ENCODE results near the gene MIA. TPM values are rescaled to one million over a fixed set of nuclear protein-coding genes. Genes with fewer than 3 reads are reported as not detected.

Gene MIA
- total and polyA plus RNA-seq, 2 of the 8 experiments (the other 6 are each of a cell fraction or from before 2014, with no cell fraction given): not detected

- Histone ChIP-seq H2AK5ac (ENCODE audit: low read depth, low read length) (peak overlapping the region; percentile 70; the same call in 1 of the 2 replicates), H2BK5ac (ENCODE audit: low read depth, low read length) (peak overlapping the region; percentile 66), H4K91ac (replicated peaks; ENCODE audit: insufficient read length, low read length) (no peak overlapping the region), H3K14ac (ENCODE audit: insufficient read length) (no peak overlapping the region), H3K23me2 (ENCODE audit: low read depth, low read length) (peaks cover 6% of the 10 kb centered on the region; the same call in 1 of the 2 replicates), H2BK20ac (ENCODE audit: low read length) (no peak overlapping the region), H3K27me3 (replicated peaks in 1 of 4; ENCODE audit: control insufficient read depth in 3 of 4, extremely low read depth in 1 of 4, insufficient read depth in 3 of 4, low read length in 3 of 4) (no peaks in the 10 kb centered on the region), H3K27ac (ENCODE audit: low read depth, low read length) (peak overlapping the region; percentile 55; the same call in 1 of the 2 replicates), H3K4ac (replicated peaks; ENCODE audit: insufficient read length, low read depth, low read length) (no peak overlapping the region), H4K20me1 (replicated peaks in 1 of 2; ENCODE audit: control insufficient read depth in 1 of 2, insufficient read depth in 2 of 2, low read length in 2 of 2) (peaks cover 42 to 63% of the 10 kb centered on the region in 2 experiments), H2AFZ (ENCODE audit: low read length) (no peak overlapping the region), H3K9ac (replicated peaks in 1 of 4; ENCODE audit: extremely low read depth in 1 of 4, low read depth in 3 of 4, low read length in 3 of 4) (peak overlapping the region in 2 of 4 experiments; percentile 14 to 20; a peak in 4 of 7 replicates), H3K36me3 (ENCODE audit: control insufficient read depth in 2 of 4, insufficient read depth in 4 of 4, low read length in 3 of 4) (peaks cover 6 to 49% (median 15%) of the 10 kb centered on the region in 4 experiments; a peak in 7 of 8 replicates), H3K18ac (ENCODE audit: extremely low read depth, low read length) (no peak overlapping the region; the same call in 1 of the 2 replicates), H2BK15ac (ENCODE audit: low read length) (no peak overlapping the region), H3K4me2 (ENCODE audit: insufficient read depth in 1 of 2, low read depth in 2 of 2, low read length in 2 of 2) (peak overlapping the region; percentile 26 to 67; a peak in 2 of 4 replicates), H3K9me3 (ENCODE audit: insufficient read depth in 2 of 2, low read depth in 1 of 2, low read length in 1 of 2) (no peaks in the 10 kb centered on the region), H2BK120ac (replicated peaks; ENCODE audit: low read depth, low read length) (no peak overlapping the region), H3K79me2 (ENCODE audit: control insufficient read depth in 1 of 2, insufficient read depth in 2 of 2, low read length in 2 of 2) (peaks cover 14 to 77% of the 10 kb centered on the region in 2 experiments), H3K79me1 (ENCODE audit: low read depth, low read length) (peaks cover 33% of the 10 kb centered on the region), H2BK12ac (ENCODE audit: low read depth, low read length) (no peak overlapping the region), H4K8ac (ENCODE audit: extremely low read depth, insufficient read depth, low read length) (no peak overlapping the region), H3K56ac (replicated peaks; ENCODE audit: insufficient read length, low read depth, low read length) (no peak overlapping the region), H4K5ac (ENCODE audit: insufficient read length, low read depth, low read length) (no peak overlapping the region), H3K4me3 (ENCODE audit: extremely low read depth in 1 of 4, insufficient read depth in 2 of 4, low read depth in 3 of 4, low read length in 4 of 4) (no peak overlapping the region), H3K23ac (ENCODE audit: insufficient read length) (no peak overlapping the region), H3K4me1 (replicated peaks in 1 of 4; ENCODE audit: control insufficient read depth in 3 of 4, insufficient read depth in 4 of 4, low read length in 3 of 4) (peaks cover 3 to 62% (median 34%) of the 10 kb centered on the region in 4 experiments)
- WGBS, 2 experiments (ENCODE audit: extremely low coverage in 1 of 2, insufficient coverage in 1 of 2, insufficient read length in 1 of 2, insufficient replicate concordance in 2 of 2, low coverage in 1 of 2, low lambda C conversion rate in 2 of 2, missing lambda C conversion rate in 1 of 2): 85% methylated on average over 9 of the region's 9 CpGs; no CpG with 5 or more reads in 1 of the 2 experiments
- no peak for FAIRE-seq
- ChIA-PET POLR2A (ENCODE audit: partially characterized antibody) (interaction anchor here (1.1 to 15.7 kb wide), 5 partner anchors 8 to 87 kb away, joined by 3 to 241 read pairs (median 11); partner anchors contain the start of genes ACTMAP, COQ8B, ITPKC and MIA), CTCF (ENCODE audit: partially characterized antibody) (interaction anchor here (1.5 kb wide), 1 partner anchor 15 kb away, joined by 5 read pairs; no protein-coding TSS in a partner anchor)
- DNase-seq (ENCODE audit: low read depth in 1 of 2, low spot score in 2 of 2): no peak
- TF ChIP-seq ATF3 (IDR thresholded peaks at IDR 0.05; ENCODE audit: insufficient read depth, low read depth, low read length) (no peak), KDM4A (IDR thresholded peaks at IDR 0.05; ENCODE audit: low read depth, low read length, severe bottlenecking) (no peak), RNF2 (IDR thresholded peaks at IDR 0.05; ENCODE audit: borderline replicate concordance, low read depth, low read length, missing control alignments, poor library complexity, severe bottlenecking) (no peak), BACH1 (IDR thresholded peaks at IDR 0.05; ENCODE audit: low read length) (no peak), TAF1 (IDR thresholded peaks at IDR 0.05; ENCODE audit: low read depth, low read length) (no peak), SIX5 (IDR thresholded peaks at IDR 0.05; ENCODE audit: low read depth, low read length) (no peak), SP1 (IDR thresholded peaks at IDR 0.05; ENCODE audit: low read depth, low read length) (no peak), POLR2A (IDR thresholded peaks at IDR 0.05; ENCODE audit: control extremely low read depth in 1 of 2, low read depth in 2 of 2, low read length in 2 of 2) (no peak), CTBP2 (IDR thresholded peaks at IDR 0.05; ENCODE audit: borderline replicate concordance, insufficient read depth, insufficient read length, low read length) (no peak)
Observed at GRCh38 chr19:40803170-40803856, 28.0 kb downstream of the MIA start.

All from H1 (cell line).